ENCODE measurements around the gene FRMPD2.

FRMPD2 gene

GRCh38 chr10:48307711-48308018, 33.2 kb upstream of the FRMPD2 start:
- H3K9me2 ChIP-seq (replicated peaks; ENCODE audit: control insufficient read depth, low read length): no peaks in the 10 kb centered on the region
- H3K27me3 ChIP-seq (ENCODE audit: control insufficient read depth, low read length): peaks cover 3% of the 10 kb centered on the region; the same call in 1 of the 2 replicates
- H3K4me2 ChIP-seq (ENCODE audit: low read length): peak overlapping the region; percentile 97
- peaks cover 27% of the 10 kb centered on the region for H3K4me1 ChIP-seq (ENCODE audit: control insufficient read depth, low read length)
- no peak for TF ChIP-seq CTCF (IDR thresholded peaks at IDR 0.05; ENCODE audit: low read depth, low read length, poor library complexity, severe bottlenecking)
- no peak for TF ChIP-seq EZH2phosphoT487 (IDR thresholded peaks at IDR 0.05; ENCODE audit: borderline replicate concordance, low read length)
- H3F3A ChIP-seq (ENCODE audit: control insufficient read depth, insufficient read depth): no peaks in the 10 kb centered on the region
- H3K9me3 ChIP-seq (ENCODE audit: control insufficient read depth, insufficient read depth, low read length): no peaks in the 10 kb centered on the region
- peaks cover 14% of the 10 kb centered on the region; the same call in 1 of the 2 replicates for H4K20me1 ChIP-seq (ENCODE audit: control insufficient read depth, insufficient read depth, low read depth, low read length)
- peaks cover 50% of the 10 kb centered on the region for H3K79me2 ChIP-seq (ENCODE audit: control insufficient read depth, low read length)
- H3K27ac ChIP-seq (ENCODE audit: low read depth, low read length): no peak overlapping the region
- peak overlapping the region; percentile 82 for H3K4me3 ChIP-seq (ENCODE audit: low read length)
- no peaks in the 10 kb centered on the region for H3K36me3 ChIP-seq (ENCODE audit: control insufficient read depth, low read length)

- H3K36me3 ChIP-seq (ENCODE audit: control insufficient read depth, low read length): no peaks in the 10 kb centered on the region
- H3K27ac ChIP-seq (ENCODE audit: low read depth, low read length): no peak overlapping the region
- peak overlapping the region; percentile 82 for H3K4me3 ChIP-seq (ENCODE audit: low read length)
- H3K9me2 ChIP-seq (replicated peaks; ENCODE audit: control insufficient read depth, low read length): no peaks in the 10 kb centered on the region
- H3K4me2 ChIP-seq (ENCODE audit: low read length): peak overlapping the region; percentile 97
- H3F3A ChIP-seq (ENCODE audit: control insufficient read depth, insufficient read depth): no peaks in the 10 kb centered on the region
- peaks cover 27% of the 10 kb centered on the region for H3K4me1 ChIP-seq (ENCODE audit: control insufficient read depth, low read length)
- peaks cover 14% of the 10 kb centered on the region; the same call in 1 of the 2 replicates for H4K20me1 ChIP-seq (ENCODE audit: control insufficient read depth, insufficient read depth, low read depth, low read length)
- H3K79me2 ChIP-seq (ENCODE audit: control insufficient read depth, low read length): peaks cover 46% of the 10 kb centered on the region
- TF ChIP-seq CTCF (IDR thresholded peaks at IDR 0.05; ENCODE audit: low read depth, low read length, poor library complexity, severe bottlenecking): no peak
- no peak for TF ChIP-seq EZH2phosphoT487 (IDR thresholded peaks at IDR 0.05; ENCODE audit: borderline replicate concordance, low read length)
- H3K27me3 ChIP-seq (ENCODE audit: control insufficient read depth, low read length): peaks cover 3% of the 10 kb centered on the region; the same call in 1 of the 2 replicates
- H3K9me3 ChIP-seq (ENCODE audit: control insufficient read depth, insufficient read depth, low read length): no peaks in the 10 kb centered on the region
Observed at GRCh38 chr10:48306870-48307710, 32.6 kb upstream of the FRMPD2 start.

GRCh38 chr10:48306265-48306869, 31.9 kb upstream of the FRMPD2 start, which contains the start of gene MAPK8:
TSS of gene MAPK8 (plus strand) at chr10:48306677. CDS start at chr10:48401661, 94,984 bp downstream.
- H4K20me1 ChIP-seq (ENCODE audit: control insufficient read depth, insufficient read depth, low read depth, low read length): peaks cover 14% of the 10 kb centered on the region; the same call in 1 of the 2 replicates
- H3K4me3 ChIP-seq (ENCODE audit: low read length): peak within 1 kb of the TSS; percentile 82
- H3K79me2 ChIP-seq (ENCODE audit: control insufficient read depth, low read length): peaks cover 40% of the 10 kb centered on the region
- H3K4me1 ChIP-seq (ENCODE audit: control insufficient read depth, low read length): peaks cover 27% of the 10 kb centered on the region
- no peaks in the 10 kb centered on the region for H3K9me3 ChIP-seq (ENCODE audit: control insufficient read depth, insufficient read depth, low read length)
- H3K9me2 ChIP-seq (replicated peaks; ENCODE audit: control insufficient read depth, low read length): no peaks in the 10 kb centered on the region
- H3K36me3 ChIP-seq (ENCODE audit: control insufficient read depth, low read length): no peaks in the 10 kb centered on the region
- H3K27ac ChIP-seq (ENCODE audit: low read depth, low read length): no peak within 1 kb of the TSS
- peak within 1 kb of the TSS; percentile 97 for H3K4me2 ChIP-seq (ENCODE audit: low read length)
- H3K27me3 ChIP-seq (ENCODE audit: control insufficient read depth, low read length): peaks cover 3% of the 10 kb centered on the region; the same call in 1 of the 2 replicates
- TF ChIP-seq EZH2phosphoT487 (IDR thresholded peaks at IDR 0.05; ENCODE audit: borderline replicate concordance, low read length) (no peak), CTCF (IDR thresholded peaks at IDR 0.05; ENCODE audit: low read depth, low read length, poor library complexity, severe bottlenecking) (no peak)
- H3F3A ChIP-seq (ENCODE audit: control insufficient read depth, insufficient read depth): no peaks in the 10 kb centered on the region

Measured in DOHH2 (cell line).